Middle frontal gyrus (tissue), 1 donor: ENCODE results near the gene TMEM223.
A peak's percentile ranks its signal among the peaks of the same experiment; 100 is the strongest.
"Not testable (repeated sequence)": the region's sequence is repeated elsewhere in the genome, so short reads cannot be mapped to it uniquely, and the experiment has no call there.

ENCODE experiments used
- DNase-seq: peaks from one replicate; pipeline ENCODE4 v3.0.0-alpha.2; 2015; ENCODE audit warnings: low spot score; ENCODE audit errors: extremely low spot score

Gene TMEM223, protein sequence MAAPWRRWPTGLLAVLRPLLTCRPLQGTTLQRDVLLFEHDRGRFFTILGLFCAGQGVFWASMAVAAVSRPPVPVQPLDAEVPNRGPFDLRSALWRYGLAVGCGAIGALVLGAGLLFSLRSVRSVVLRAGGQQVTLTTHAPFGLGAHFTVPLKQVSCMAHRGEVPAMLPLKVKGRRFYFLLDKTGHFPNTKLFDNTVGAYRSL

DNA sequence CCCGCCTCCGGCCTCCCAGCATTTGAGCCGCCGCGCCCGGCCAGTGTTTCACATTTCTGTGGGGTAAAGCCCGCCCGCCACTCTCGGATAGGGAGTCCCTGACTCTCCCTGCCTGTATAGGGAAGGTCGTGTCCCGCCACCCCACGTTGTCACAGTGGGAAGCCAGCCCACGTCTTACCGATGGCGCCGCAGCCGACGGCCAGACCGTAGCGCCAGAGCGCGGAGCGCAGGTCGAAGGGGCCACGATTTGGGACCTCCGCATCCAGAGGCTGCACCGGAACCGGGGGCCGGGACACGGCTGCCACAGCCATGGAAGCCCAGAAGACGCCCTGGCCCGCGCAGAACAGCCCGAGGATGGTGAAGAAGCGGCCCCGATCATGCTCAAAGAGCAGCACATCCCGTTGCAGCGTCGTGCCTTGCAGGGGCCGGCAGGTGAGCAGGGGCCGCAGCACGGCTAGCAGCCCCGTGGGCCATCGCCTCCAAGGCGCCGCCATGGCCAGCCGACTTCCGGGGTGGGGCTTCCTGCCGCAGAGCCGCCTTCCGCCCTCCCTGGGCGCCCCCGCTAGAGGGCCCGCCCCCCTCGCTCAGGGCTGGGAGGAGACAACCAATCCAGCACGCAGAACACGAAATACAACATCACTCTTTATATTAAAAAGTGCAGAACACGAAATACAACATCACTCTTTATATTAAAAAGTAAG lies at the start of gene TMEM223:
Gene TMEM223, minus strand, starts transcription at position 506 of the 701 bp plus-strand sequence. Its CDS starts 12 bp downstream, at position 494.
- peak; percentile 79 for DNase-seq

DNA sequence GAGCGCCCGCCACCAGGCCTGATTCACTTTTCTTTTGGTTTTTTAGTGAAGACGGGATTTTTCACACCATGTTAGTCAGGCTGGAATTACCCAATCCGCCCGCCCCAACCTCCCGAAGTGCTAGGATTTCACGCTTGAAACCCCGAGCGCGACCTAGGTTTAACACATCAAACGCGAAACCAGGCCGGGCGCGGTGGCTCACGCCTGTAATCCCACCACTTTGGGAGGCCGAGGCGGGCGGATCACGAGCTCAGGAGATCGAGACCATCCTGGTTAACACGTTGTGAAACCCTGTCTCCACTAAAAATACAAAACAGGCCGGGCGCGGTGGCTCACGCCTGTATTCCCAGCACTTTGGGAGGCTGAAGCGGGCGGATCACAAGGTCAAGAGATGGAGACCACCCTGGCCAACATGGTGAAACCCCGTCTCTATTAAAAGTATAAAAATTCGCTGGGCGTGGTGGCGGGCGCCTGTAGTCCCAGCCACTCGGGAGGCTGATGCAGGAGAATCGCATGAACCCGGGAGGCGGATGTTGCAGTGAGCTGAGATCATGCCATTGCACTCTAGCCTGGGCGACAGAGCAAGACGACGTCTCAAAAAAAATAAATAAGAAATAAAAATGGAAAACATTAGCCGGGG lies 49.0 kb upstream of the TMEM223 start:
- DNase-seq: peak; percentile 27

DNA sequence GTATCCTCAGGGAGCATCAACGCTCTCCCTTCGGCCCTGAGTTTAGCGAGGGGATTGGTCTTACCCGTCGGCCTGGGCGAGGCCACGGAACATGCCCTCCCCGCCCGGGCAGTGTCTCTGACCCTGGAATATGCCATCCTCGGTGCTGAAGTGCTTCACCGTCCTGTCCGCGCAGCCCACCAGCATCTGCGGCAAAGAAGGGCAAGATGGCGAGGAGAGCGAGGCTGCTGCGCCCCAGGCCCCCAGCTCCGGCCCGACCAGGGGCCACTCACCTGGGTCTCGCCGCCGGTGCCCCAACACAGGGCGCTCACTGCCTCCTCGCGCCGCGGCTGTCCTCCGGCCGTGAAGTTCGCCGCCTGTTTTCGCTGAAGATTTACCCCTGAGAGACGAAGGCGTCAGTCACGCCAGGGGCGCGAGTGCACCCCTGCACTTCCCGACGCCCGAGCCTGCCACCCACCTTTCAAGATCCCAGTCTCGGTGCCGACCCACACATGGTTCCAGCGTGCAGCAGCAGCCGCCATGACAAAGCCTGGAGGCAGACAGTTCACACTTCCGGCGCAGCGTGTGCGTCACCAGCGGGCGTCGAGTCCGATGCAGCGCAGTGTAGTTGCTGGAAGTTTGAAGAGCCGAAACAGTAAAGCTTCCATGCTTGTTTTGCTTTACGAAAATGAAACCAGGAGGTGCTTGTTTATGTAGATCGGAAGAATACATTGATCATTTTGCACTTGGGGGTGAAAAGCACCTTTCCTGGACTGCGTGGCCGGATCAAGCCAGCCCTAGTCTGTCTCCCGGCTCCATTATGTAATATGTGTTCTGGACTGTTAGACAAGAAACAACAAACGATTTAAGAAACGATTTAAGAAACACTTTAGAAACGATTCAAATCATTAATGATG lies 47.5 kb upstream of the TMEM223 start, which contains the start of gene WDR74:
Gene WDR74, minus strand, starts transcription at position 541 of the 896 bp plus-strand sequence. Its CDS starts 20 bp downstream, at position 521.
- DNase-seq: peak; percentile 97

DNA sequence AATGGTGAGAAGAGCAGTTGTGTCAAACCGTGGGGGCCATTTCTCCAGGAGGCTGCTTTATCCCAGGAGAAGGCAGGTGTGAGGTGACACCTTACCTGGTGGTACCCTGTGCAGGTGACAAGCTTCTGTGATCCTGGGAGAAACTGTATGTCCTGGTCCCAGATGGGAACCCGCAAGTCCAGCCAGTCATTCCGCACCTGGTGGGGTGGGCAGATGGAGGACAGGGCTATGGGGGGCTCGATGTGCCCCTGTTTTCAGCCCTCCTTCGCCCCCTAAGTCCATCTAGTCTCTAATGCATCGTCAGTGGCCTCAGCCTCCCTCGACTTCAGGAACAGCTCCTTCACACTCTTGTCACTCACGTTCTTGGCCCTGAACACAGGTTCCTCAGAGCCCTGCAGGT lies 43.5 kb upstream of the TMEM223 start:
- DNase-seq: no peak

DNA sequence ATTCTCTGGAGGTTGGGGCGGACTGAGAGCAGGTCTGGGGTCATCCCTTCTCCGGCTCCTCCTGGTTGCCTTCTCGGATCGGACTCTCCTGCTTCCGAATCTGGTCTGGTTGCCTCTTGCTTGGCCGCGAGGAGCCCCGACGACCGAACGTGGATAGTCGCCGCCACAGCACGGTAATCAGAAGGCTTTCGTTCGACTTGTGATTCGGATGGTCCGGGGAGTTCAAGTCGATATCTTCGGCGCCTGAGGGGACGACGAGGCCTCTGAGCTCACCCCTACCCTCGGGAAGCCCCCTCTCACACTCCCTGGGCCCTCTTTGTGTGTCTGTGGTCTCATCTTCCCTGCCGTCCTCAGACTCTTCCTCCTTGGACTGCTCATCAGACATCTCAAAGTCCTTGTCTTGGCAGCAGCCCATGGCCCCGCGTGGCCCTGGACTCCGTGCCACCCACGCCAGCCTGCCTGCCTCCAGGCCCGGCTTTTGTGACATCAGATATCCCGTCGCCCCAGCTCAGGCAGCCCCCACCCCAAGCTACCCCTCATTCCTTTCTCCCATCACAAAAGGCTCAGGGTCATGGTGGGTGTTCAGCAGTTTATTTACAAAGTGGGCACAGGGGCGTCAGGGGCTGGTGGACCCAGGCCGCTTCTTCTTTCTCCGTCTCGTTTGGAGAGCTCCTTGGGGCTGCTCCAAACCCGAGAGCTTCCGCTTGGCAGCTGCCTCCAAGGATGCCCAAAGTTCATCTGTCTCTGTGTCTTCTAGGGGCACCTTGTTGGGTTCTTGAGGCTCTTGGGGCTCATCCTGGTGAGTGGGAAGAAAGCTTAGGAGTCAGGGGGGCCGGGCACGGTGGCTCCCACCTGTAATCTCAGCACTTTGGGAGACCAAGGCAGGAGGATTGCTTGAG lies 40.8 kb upstream of the TMEM223 start, which contains the start of gene TEX54:
Gene TEX54, minus strand, starts transcription at position 506 of the 899 bp plus-strand sequence.
- no peak for DNase-seq

DNA sequence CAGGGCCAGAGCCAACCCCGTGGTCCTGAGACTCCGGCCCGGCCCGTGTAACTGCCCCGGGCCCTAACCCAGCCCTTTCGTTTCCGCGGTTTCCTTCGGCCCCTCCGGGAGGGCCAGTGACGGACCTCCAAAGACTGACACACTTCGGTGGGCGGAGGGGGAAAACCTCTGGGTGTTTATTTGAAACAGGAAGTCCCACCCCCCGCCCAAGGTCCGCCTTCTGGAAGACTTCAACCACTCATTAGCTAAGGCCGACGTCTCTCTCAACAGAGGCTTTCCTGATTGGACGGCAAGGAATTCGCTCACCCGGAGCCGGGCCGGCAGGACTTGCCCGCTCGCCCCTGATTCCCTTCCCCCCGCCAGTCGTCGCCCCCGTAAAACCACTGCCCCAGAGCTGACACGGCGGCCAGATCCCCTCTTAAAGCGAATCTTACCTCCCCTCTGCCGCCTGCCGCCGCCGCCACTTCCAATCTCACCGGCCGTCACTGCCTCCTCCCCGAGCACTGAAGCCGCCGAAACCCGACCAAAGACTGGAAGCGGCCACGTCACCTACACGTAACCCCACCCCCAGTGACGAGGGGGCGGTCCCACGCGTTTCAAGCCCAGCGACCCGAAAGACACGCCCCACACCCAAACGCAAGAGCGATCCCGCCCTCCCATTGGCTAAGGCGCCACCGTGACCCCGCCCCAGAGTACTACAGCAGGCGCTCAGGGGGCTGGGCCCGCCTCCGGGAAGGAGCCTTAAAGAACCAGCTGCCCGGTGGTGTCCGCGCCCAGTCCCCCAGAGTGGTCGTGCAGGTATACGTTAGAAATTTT lies 39.9 kb upstream of the TMEM223 start, which contains the start of gene STX5:
Gene STX5, minus strand, starts transcription at position 532 of the 816 bp plus-strand sequence. CDS start 808 bp downstream, outside the sequence.
- peak; percentile 99 for DNase-seq

DNA sequence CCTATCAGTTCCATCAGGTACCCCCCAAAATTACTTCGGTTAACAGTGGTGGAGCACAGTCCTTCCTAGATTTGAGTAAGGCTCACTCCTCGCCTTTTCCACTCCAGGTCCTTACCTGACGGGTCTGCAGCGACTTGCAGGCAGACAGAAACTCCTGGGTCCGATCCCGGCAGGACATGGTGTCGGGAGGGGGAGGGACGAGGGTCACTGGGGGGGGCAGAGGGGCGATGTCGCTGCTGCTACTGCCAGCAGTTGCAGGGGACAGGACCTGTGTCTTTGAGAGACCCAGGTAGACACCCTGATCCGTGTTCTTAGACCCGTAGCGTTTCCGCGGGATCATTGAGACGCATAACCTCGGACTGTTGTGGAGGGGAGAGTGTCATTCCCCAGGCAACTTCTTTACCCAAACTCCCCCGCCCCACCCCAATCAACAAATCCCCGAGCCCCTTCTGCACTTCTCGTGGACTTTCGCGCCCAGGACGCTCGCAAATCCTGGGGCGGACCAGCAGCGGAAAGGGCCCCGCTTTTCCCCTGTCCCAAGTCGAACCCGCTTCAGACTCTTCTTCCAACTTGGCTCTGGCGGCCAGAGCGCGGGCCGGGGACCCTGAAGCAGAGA lies 39.2 kb upstream of the TMEM223 start:
- DNase-seq: no peak

DNA sequence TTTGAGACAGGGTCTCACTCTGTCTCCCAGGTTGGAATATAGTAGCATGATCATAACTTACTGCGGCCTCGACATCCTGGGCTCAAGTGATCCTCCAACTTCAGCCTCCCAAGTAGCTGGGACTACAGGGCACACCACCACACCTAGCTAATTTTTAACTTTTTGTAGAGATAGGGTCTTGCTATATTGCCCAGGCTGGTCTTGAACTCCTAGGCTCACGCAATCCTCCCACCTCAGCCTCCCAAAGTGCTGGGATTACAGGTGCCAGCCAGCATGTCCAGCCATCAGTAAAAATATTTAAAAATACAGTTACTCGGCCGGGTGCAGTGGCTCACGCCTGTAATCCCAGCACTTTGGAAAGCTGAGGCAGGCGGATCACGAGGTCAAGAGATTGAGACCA lies 36.3 kb upstream of the TMEM223 start:
- DNase-seq: not testable (repeated sequence)

DNA sequence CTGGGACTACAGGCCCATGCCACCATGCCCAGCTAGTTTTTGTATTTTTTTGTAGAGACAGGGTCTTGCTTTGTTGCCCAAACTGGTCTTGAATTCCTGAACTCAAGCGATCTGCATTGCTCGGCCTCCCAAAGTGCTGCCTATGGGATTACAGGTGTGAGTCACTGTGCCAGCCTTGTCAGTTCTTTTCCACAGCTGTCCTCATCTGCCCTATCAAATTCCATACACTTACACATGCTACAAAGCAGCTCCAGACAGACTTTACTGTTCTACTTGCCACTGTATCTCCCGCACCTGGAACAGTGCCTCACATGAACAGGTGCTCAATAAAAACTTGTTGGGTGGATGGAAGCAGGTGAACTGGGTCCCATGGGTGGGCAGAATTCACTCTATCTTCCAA lies 31.9 kb upstream of the TMEM223 start:
- DNase-seq: no peak

DNA sequence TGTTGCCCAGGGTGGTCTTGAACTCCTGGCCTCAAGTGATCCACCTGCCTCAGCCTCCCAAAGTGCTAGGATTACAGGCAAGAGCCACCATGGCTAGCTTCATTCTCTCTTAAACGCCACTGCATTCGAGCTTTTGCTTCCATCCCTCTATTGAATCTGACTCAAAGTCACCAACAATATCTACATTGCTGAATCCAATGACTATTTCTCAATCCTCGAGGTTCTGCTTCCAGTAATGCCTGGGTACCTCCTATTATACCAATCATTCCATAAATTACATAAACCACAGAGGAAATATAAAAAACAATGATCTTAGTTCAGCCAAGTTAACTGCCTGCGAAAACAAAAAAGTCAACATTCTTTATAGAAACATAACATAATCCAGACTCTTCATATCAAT lies 25.3 kb upstream of the TMEM223 start:
- DNase-seq: no peak

DNA sequence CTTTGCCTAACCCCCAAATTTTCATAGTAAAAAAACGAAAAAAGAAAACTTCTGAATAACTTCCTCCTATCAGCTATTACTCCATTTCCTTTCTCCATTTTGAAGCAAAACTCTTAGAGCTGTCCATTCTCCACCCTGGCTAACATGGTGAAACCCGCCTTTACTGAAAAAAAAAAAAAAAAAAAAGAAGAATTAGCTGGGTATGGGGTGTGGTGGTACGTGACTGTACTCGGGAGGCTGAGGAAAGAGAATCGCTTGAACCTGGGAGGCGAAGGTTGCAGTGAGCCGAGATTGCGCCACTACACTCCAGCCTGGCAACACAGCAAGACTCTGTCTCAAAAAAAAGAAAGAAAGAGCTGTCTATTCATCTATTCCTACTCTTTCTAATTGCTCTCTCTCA lies 24.8 kb upstream of the TMEM223 start:
- DNase-seq: no peak

DNA sequence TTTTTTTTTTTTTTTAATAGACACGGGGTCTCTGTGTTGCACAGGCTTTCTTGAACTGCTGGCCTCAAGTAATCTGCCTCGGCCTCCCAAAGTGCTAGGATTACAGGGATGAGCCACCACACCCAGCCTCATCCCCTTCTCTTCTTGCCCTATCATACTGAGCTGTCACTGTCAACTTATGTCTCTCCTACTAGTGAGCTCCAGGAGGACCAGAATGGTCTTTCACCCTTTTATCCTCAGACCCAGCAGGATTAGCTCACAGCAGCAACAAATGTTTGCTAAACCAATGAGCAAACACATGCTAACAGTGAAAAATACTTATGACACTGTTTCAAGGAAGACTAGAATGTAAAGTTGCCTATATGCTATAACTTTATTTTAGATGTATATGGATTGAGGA lies 19.9 kb upstream of the TMEM223 start:
- DNase-seq: no peak

DNA sequence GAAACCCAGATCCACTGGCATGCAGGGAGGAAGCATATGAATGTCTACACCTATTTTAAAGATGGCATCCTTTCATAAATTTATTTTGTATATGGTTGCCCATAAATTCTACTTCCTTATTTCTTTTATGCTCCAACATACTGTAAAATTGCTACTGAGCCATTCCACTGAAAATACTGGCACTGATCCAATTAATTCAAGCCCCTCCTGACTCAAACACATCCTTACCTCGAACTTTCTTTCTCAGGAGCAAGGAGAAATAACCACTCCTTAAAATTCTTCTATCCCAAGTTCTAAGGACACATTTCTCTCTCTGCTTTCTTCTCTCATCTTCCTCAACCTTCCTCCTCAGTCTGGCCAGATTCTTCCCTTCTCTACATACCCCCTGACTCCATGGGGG lies 18.9 kb upstream of the TMEM223 start:
- no peak for DNase-seq

DNA sequence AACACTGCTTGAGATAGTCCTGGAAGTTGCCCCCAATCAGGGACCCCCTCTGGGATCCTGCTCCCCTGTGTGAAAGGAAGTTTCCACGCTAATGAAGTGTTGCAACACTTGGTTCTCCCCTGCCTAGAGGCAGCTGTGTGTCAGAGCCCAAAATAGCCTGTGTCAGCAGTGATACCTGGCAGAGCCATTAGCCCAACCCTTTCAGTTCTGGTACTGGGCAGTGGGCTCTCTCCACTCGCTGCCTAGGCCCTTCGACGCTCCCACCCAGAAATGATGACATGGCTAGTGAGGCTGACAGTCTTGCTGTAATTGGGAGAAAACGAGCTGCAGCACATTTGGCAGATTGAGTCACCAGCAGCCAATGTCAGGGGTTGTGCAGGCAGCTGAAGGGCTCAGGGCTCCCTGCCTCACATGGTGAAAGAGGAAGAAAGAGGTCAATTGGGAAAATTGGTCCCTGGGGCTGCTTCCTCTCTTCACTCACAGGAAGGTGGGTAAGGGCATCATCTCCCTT lies 14.9 kb upstream of the TMEM223 start:
- DNase-seq: no peak

DNA sequence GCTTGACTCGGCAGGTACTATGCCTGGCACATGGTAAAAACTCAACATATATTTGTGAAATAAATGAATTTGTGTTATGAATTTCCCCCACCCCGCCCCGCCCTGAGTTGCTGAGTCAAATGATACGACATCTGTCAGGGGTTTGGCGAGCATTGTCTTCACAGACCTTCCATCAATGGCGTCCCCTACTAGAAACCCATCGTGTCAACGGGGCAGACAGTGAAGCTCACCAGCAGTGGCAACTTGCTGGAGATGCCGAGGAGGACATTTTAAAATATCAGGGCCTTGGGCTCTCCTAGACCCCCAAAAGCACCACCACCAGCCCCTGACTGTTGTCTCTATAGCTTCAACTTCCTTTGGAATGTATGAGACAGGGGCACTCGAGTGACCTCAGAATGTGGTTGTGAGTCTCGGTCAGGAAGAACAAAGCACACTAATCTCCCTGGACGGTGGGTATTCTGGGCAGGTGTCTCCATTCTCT lies 14.2 kb upstream of the TMEM223 start:
- DNase-seq: no peak

DNA sequence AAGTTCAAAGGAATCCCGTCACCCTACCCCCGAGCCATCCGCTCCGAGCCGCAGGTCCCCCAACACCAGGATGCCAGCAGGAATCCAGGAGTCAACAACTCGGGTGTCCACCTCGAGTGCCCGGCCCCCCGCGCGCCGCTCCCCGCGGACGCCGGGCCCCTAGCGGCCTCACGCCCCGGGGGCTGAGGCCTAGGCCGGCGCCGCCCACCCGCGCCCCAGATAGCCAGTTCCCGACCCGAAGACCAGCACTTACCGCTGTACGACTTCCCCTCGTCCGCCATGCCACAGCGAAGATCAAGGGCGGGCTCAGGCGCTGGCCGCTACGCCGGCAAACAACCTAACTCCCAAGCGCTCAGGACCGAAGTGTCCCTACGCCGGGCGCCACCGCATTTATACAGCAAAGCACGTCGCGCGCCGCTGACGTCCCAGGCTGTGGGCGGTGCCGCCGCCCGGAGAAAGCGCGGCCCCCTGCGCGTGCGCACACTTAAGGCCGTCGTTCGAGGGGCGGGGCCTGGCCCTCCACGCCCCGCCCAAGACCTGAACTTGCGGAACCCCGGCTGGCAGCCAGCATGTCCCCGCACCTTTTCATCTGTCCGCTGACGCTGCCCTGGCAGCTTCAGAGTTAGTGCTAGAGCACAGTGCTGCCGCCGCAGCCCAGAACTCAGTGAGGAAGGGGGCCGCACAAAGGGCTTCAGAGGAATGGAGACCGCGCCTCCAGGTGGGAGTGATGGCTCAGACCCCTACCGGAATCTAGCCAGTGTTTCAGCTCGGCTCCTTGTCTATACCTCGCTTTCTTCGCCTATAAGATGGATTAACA lies 13.5 kb upstream of the TMEM223 start, which contains the start of gene NXF1:
Gene NXF1, minus strand, starts transcription at position 365 of the 817 bp plus-strand sequence. Its CDS starts 84 bp downstream, at position 281.
- DNase-seq: peak; percentile 95

DNA sequence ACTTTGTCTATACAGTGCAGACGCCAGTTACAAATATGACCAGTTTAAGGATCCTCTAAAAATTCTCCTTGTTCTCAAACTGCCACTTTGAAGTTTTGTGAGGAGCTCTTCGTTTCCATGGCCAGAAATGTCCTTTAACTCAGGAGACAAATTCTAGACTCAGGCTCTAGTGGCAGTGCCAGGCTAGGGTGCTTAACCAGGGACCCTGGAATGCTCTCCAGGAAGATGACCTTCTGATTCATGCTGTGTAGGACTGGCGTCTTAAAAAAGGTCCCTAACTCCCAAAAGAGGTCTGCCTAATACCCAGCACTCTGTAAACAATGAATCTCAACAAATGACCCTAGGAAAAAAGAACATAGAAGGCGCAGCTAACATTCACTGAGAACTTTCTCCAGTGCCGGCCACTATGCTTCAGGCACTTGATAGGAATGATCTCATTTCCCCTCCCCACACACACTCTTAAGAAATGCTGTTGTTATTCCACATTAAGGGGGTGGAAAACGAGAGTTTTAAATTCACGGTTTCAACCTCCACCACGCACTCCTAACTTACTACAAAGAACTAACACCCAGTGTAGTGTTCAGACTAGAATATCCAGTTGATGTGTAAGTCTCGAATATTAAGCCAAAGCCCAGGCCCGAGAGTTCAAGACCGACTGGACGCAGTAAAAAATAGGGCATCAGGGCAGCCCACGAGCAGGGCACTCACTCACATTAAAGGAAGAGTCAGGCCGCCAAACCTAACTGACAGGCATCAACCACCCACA lies 12.7 kb upstream of the TMEM223 start:
- DNase-seq: no peak
